IMR-90 (cell line): ENCODE results near the gene FOXO3B. TPM values are rescaled to one million over a fixed set of nuclear protein-coding genes. Genes with fewer than 3 reads are reported as not detected.
"Not testable (repeated sequence)": the region's sequence is repeated elsewhere in the genome, so short reads cannot be mapped to it uniquely, and the experiment has no call there.

Experiments
- ATAC-seq: fragments of 200-7000 bp; cut with Tn5 transposase; 2 replicates; pipeline ENCODE4 v1.9.1; 2020; ENCODE audit warnings: low read depth, mild to moderate bottlenecking, moderate library complexity
- BruUV-seq: library from RNA; stranded (reverse); fragments of 400-500 nt; replicated peaks from 2 replicates; lab custom pipeline; 2021; lab: Mats Ljungman, UMichigan
- CTCF ChIA-PET: fragments of 300-600 bp; formaldehyde crosslinking; extraction: SDS; loops from one replicate; lab custom pipeline; 2021; ENCODE audit warnings: antibody characterized with exemption; lab: Yijun Ruan, JAX
- POLR2A ChIA-PET: fragments of 300-600 bp; sonication (Branson Sonifier 250); formaldehyde crosslinking; loops from one replicate; lab custom pipeline; 2022; ENCODE audit warnings: antibody characterized with exemption; ENCODE audit not compliant: unreplicated experiment; lab: Charles Lee
- DNase-seq: peaks from one replicate; pipeline ENCODE4 v3.0.0; 2013
- H2AFZ ChIP-seq: replicated peaks from 2 replicates; pipeline ENCODE3; 2013; ENCODE audit warnings: low read length, mild to moderate bottlenecking; ENCODE audit not compliant: poor library complexity
- H2AK5ac ChIP-seq: 2 replicates; pipeline ENCODE4 v1.6.1; 2013; ENCODE audit warnings: low read depth, low read length, inconsistent platforms
- H2AK9ac ChIP-seq: replicated peaks from 2 replicates; pipeline ENCODE3; 2013; ENCODE audit warnings: mild to moderate bottlenecking, low read depth, low read length, moderate library complexity; ENCODE audit not compliant: poor library complexity
- H2BK120ac ChIP-seq: 2 replicates; pipeline ENCODE4 v1.6.1; 2013; ENCODE audit warnings: low read depth, low read length, inconsistent platforms
- H2BK15ac ChIP-seq: 3 replicates; pipeline ENCODE4 v1.6.1; 2013; ENCODE audit warnings: low read depth, low read length, inconsistent platforms
- H2BK20ac ChIP-seq: 2 replicates; pipeline ENCODE4 v1.6.1; 2013; ENCODE audit warnings: low read depth, mild to moderate bottlenecking, inconsistent platforms, low read length, moderate library complexity
- H2BK5ac ChIP-seq: 2 replicates; pipeline ENCODE4 v1.6.1; 2013; ENCODE audit warnings: mild to moderate bottlenecking, low read depth, low read length, inconsistent platforms; ENCODE audit not compliant: poor library complexity, severe bottlenecking
- H3K14ac ChIP-seq: replicated peaks from 2 replicates; pipeline ENCODE4 v1.6.1; 2013; ENCODE audit warnings: low read depth, low read length, inconsistent platforms
- H3K18ac ChIP-seq: 2 replicates; pipeline ENCODE4 v1.6.1; 2013; ENCODE audit warnings: low read depth, low read length, control low read depth
- H3K23ac ChIP-seq: 2 replicates; pipeline ENCODE4 v1.6.1; 2013; ENCODE audit warnings: low read depth, low read length, inconsistent platforms
- H3K27ac ChIP-seq: 2 replicates; pipeline ENCODE4 v1.5.1; 2013; ENCODE audit warnings: mild to moderate bottlenecking, control low read depth, low read length; ENCODE audit not compliant: insufficient read depth
- H3K27me3 ChIP-seq: 2 replicates; pipeline ENCODE4 v1.6.1; 2013; ENCODE audit warnings: low read length; ENCODE audit not compliant: control insufficient read depth, insufficient read depth
- H3K36me3 ChIP-seq: 2 replicates; pipeline ENCODE4 v1.6.1; 2013; ENCODE audit warnings: low read length, mixed read lengths; ENCODE audit not compliant: control insufficient read depth, insufficient read depth
- H3K4ac ChIP-seq: 2 replicates; pipeline ENCODE4 v1.6.1; 2013; ENCODE audit warnings: low read depth, low read length, inconsistent platforms
- H3K4me1 ChIP-seq: 2 replicates; pipeline ENCODE4 v1.6.1; 2013; ENCODE audit warnings: low read length, mixed read lengths; ENCODE audit not compliant: control insufficient read depth, insufficient read depth
- H3K4me2 ChIP-seq: 2 replicates; pipeline ENCODE4 v1.6.1; 2013; ENCODE audit warnings: low read depth, mild to moderate bottlenecking, control low read depth, low read length, moderate library complexity
- H3K4me3 ChIP-seq: 2 replicates; pipeline ENCODE4 v1.5.1; 2013; ENCODE audit warnings: low read depth, mild to moderate bottlenecking, control low read depth, low read length, moderate library complexity; ENCODE audit not compliant: insufficient read depth
- H3K56ac ChIP-seq: 2 replicates; pipeline ENCODE4 v1.6.1; 2013; ENCODE audit warnings: low read length, inconsistent platforms; ENCODE audit not compliant: insufficient read depth; ENCODE audit errors: extremely low read depth
- H3K79me1 ChIP-seq, 2 experiments: 2 replicates each; pipeline ENCODE4 v1.6.1; 2013; ENCODE audit warnings: low read length in 2 of 2, inconsistent platforms in 1 of 2, low read depth in 1 of 2
- H3K9ac ChIP-seq: 2 replicates; pipeline ENCODE4 v1.6.1; 2013; ENCODE audit warnings: low read depth, low read length, control low read depth
- H3K9me1 ChIP-seq: 2 replicates; pipeline ENCODE4 v1.6.1; 2013; ENCODE audit warnings: low read length, inconsistent platforms; ENCODE audit not compliant: insufficient read depth
- H3K9me3 ChIP-seq: 2 replicates; pipeline ENCODE4 v1.6.1; 2013; ENCODE audit warnings: low read length; ENCODE audit not compliant: control insufficient read depth, insufficient read depth
- H4K20me1 ChIP-seq: 2 replicates; pipeline ENCODE4 v1.6.1; 2013; ENCODE audit warnings: low read length, inconsistent platforms; ENCODE audit not compliant: insufficient read depth
- H4K5ac ChIP-seq: 2 replicates; pipeline ENCODE4 v1.6.1; 2013; ENCODE audit warnings: mild to moderate bottlenecking, low read depth, low read length, control low read depth
- H4K8ac ChIP-seq, 2 experiments: 2 replicates each; pipeline ENCODE4 v1.6.1; 2013; ENCODE audit warnings: low read depth in 2 of 2, low read length in 2 of 2, control low read depth in 1 of 2, inconsistent platforms in 1 of 2
- H4K91ac ChIP-seq: 2 replicates; pipeline ENCODE4 v1.6.1; 2013; ENCODE audit warnings: low read depth, low read length, inconsistent platforms; ENCODE audit not compliant: insufficient read depth
- WGBS, 2 experiments: methylation state at CpG; one replicate each; pipeline versions ENCODE4 v1.1.5 to v1.1.7; 2013; ENCODE audit warnings: missing lambda C conversion rate in 2 of 2; ENCODE audit not compliant: insufficient read length in 1 of 2; ENCODE audit errors: extremely low coverage in 2 of 2; 5-methylcytosine and 5-hydroxymethylcytosine counted together
- dilution Hi-C: fragments of 300-500 bp; cut with HindIII; formaldehyde crosslinking; loops from one replicate; pipeline ENCODE4 v1.14.3; 2018; ENCODE audit warnings: low sequenced_read_pairs; ENCODE audit not compliant: unreplicated experiment
- in situ Hi-C: fragments of 300-500 bp; cut with MboI; formaldehyde crosslinking; loops from 3 replicates; pipeline ENCODE4 v1.14.3; 2019; ENCODE audit warnings: low sequenced_read_pairs, inconsistent platforms, mixed read lengths
- intact Hi-C: fragments of 100-400 bp; cut with micrococcal nuclease; formaldehyde crosslinking; loops from 2 replicates; pipeline ENCODE4 v1.10.0; 2022
- polyA plus RNA-seq, 3 experiments: library from polyadenylated mRNA; depleted of rRNA; stranded (reverse); fragments of >200 nt; gene quantifications; 2 replicates each; pipeline ENCODE4 v1.2.3, GENCODE V29; 2012; ENCODE audit warnings: low replicate concordance in 1 of 3
- total RNA-seq: library from RNA; depleted of rRNA; stranded (reverse); fragments of >200 nt; gene quantifications from 2 replicates; pipeline ENCODE4 v1.2.3, GENCODE V29; 2012

Gene FOXO3B
- total and polyA plus RNA-seq, 2 of the 4 experiments (the other 2 are of a cell fraction): 5.4 to 5.6 TPM

GRCh38 chr17:18666326-18666725 lies 15.8 kb downstream of the FOXO3B start:
- H4K8ac ChIP-seq, BruUV-seq, DNase-seq, H3K4me3 ChIP-seq, H2BK5ac ChIP-seq, H2BK20ac ChIP-seq, H4K5ac ChIP-seq, H3K79me1 ChIP-seq, H3K4ac ChIP-seq, H4K20me1 ChIP-seq, H3K27me3 ChIP-seq, H3K9me1 ChIP-seq, ATAC-seq, dilution Hi-C loops, H3K4me2 ChIP-seq, CTCF ChIA-PET, H3K27ac ChIP-seq, in situ Hi-C loops, H3K9ac ChIP-seq, H3K4me1 ChIP-seq, H2BK120ac ChIP-seq, H3K56ac ChIP-seq, H4K91ac ChIP-seq, POLR2A ChIA-PET, H2BK15ac ChIP-seq, H3K23ac ChIP-seq, H3K14ac ChIP-seq, H2AFZ ChIP-seq, H3K18ac ChIP-seq, H2AK9ac ChIP-seq, intact Hi-C loops, H2AK5ac ChIP-seq: not testable (repeated sequence)
- peaks cover 12% of the 10 kb centered on the region for H3K36me3 ChIP-seq
- H3K9me3 ChIP-seq: peaks cover 22% of the 10 kb centered on the region
- no CpG with 5 or more reads among the region's 2 CpGs for WGBS, 2 experiments

GRCh38 chr17:18661924-18662624 lies 20.0 kb downstream of the FOXO3B start:
- H2BK20ac ChIP-seq, in situ Hi-C loops, H2BK15ac ChIP-seq, H3K79me1 ChIP-seq, POLR2A ChIA-PET, H3K36me3 ChIP-seq, H3K4me3 ChIP-seq, H3K4me2 ChIP-seq, H3K23ac ChIP-seq, intact Hi-C loops, H3K9me3 ChIP-seq, dilution Hi-C loops, BruUV-seq, H3K14ac ChIP-seq, DNase-seq, H3K18ac ChIP-seq, H4K8ac ChIP-seq, H4K91ac ChIP-seq, H2BK120ac ChIP-seq, H3K4ac ChIP-seq, H3K27me3 ChIP-seq, H3K9ac ChIP-seq, H4K5ac ChIP-seq, H2BK5ac ChIP-seq, H3K9me1 ChIP-seq, H2AFZ ChIP-seq, H4K20me1 ChIP-seq, H2AK9ac ChIP-seq, H3K27ac ChIP-seq, H3K4me1 ChIP-seq, H2AK5ac ChIP-seq, CTCF ChIA-PET, H3K56ac ChIP-seq, ATAC-seq: not testable (repeated sequence)
- WGBS, 2 experiments: no CpG with 5 or more reads among the region's 5 CpGs
